HG02943 (cell line): ENCODE results near the gene TIMM10.
"Not testable (repeated sequence)": the region's sequence is repeated elsewhere in the genome, so short reads cannot be mapped to it uniquely, and the experiment has no call there.

ENCODE experiments used
- ATAC-seq: cut with Tn5 transposase; IDR thresholded peaks from one replicate; pipeline ENCODE4 v1.9.1; 2021; ENCODE audit warnings: mild to moderate bottlenecking, low read depth, moderate library complexity; ENCODE audit not compliant: unreplicated experiment

The TIMM10 gene

GRCh38 chr11:57543593-57543992 lies 13.0 kb upstream of the TIMM10 start:
- no peak for ATAC-seq

- no peak for ATAC-seq
Observed at GRCh38 chr11:57542582-57542981, 12.0 kb upstream of the TIMM10 start.

GRCh38 chr11:57541169-57541568 lies 10.6 kb upstream of the TIMM10 start:
- ATAC-seq: no peak

GRCh38 chr11:57539342-57539741 lies 8.8 kb upstream of the TIMM10 start:
- ATAC-seq: no peak

GRCh38 chr11:57536947-57537619 lies 6.5 kb upstream of the TIMM10 start, which contains the start of gene SMTNL1:
SMTNL1 (plus strand) TSS chr11:57537595; CDS start chr11:57542643, 5,048 bp downstream.
- ATAC-seq: no peak

- ATAC-seq: not testable (repeated sequence)
Observed at GRCh38 chr11:57534449-57534848, 3.9 kb upstream of the TIMM10 start.

- ATAC-seq: no peak
Observed at GRCh38 chr11:57530215-57530595, 349 bp downstream of the TIMM10 start.

- no peak for ATAC-seq
Observed at GRCh38 chr11:57529012-57529411, 1.5 kb downstream of the TIMM10 start.

GRCh38 chr11:57527056-57527631 lies 3.4 kb downstream of the TIMM10 start:
- ATAC-seq: no peak

GRCh38 chr11:57523419-57523818 lies 7.1 kb downstream of the TIMM10 start:
- ATAC-seq: no peak

- ATAC-seq: no peak
Observed at GRCh38 chr11:57521116-57521515, 9.4 kb downstream of the TIMM10 start.

GRCh38 chr11:57516061-57516443 lies 14.5 kb downstream of the TIMM10 start:
- ATAC-seq: no peak

GRCh38 chr11:57515332-57516060 lies 15.1 kb downstream of the TIMM10 start, which contains the start of gene SLC43A1:
SLC43A1 (minus strand) TSS chr11:57515702; CDS start chr11:57514111, 1,591 bp downstream.
- peak; percentile 41 for ATAC-seq

- peak; percentile 34 for ATAC-seq
Observed at GRCh38 chr11:57514538-57515331, 15.8 kb downstream of the TIMM10 start.

GRCh38 chr11:57513911-57514537 lies 16.5 kb downstream of the TIMM10 start:
- ATAC-seq: peak; percentile 39

- no peak for ATAC-seq
Observed at GRCh38 chr11:57513452-57513795, 17.1 kb downstream of the TIMM10 start.

- ATAC-seq: no peak
Observed at GRCh38 chr11:57512646-57513451, 17.7 kb downstream of the TIMM10 start.

GRCh38 chr11:57511741-57512430 lies 18.7 kb downstream of the TIMM10 start:
- ATAC-seq: no peak
